GM23248 (cell line): Measurements from ENCODE around the gene NFIA.

Experiments used
- EZH2 ChIP-seq: fragments of 200-600 bp; sonication (generic); IDR thresholded peaks from 2 replicates; pipeline ENCODE4 v1.6.1; 2018; ENCODE audit warnings: antibody characterized with exemption, mild to moderate bottlenecking; ENCODE audit not compliant: insufficient read depth, poor library complexity, severe bottlenecking
- EZH2phosphoT487 ChIP-seq: fragments of 200-600 bp; sonication (generic); IDR thresholded peaks from 2 replicates; pipeline ENCODE4 v1.6.1; 2018; ENCODE audit warnings: antibody characterized with exemption, moderate library complexity, mild to moderate bottlenecking, low read depth; ENCODE audit not compliant: insufficient read depth

GRCh38 chr1:61447106-61447967, 365.0 kb downstream of the NFIA start:
- TF ChIP-seq EZH2, result no peak
- no peak for TF ChIP-seq EZH2phosphoT487
